Osteocyte (in vitro differentiated cells): ENCODE results near the gene MAPRE3. TPM values are rescaled to one million over a fixed set of nuclear protein-coding genes. Genes with fewer than 3 reads are reported as not detected.

Source experiments
- DNase-seq: peaks from one replicate; pipeline ENCODE4 v3.0.0; 2021; ENCODE audit warnings: mixed read lengths; ENCODE audit not compliant: unreplicated experiment; ENCODE audit errors: extremely low spot score
- H3K27ac Mint-ChIP-seq: one replicate; pipeline ENCODE4 v1.8.0; 2021; ENCODE audit warnings: mild to moderate bottlenecking, mixed read lengths; ENCODE audit not compliant: unreplicated experiment
- H3K27me3 Mint-ChIP-seq: one replicate; pipeline ENCODE4 v1.8.0; 2021; ENCODE audit warnings: mixed read lengths; ENCODE audit not compliant: unreplicated experiment
- H3K36me3 Mint-ChIP-seq: one replicate; pipeline ENCODE4 v1.8.0; 2021; ENCODE audit warnings: mixed read lengths; ENCODE audit not compliant: unreplicated experiment
- H3K4me1 Mint-ChIP-seq: one replicate; pipeline ENCODE4 v1.8.0; 2021; ENCODE audit warnings: mixed read lengths; ENCODE audit not compliant: unreplicated experiment
- H3K4me3 Mint-ChIP-seq: one replicate; pipeline ENCODE4 v1.8.0; 2021; ENCODE audit warnings: mild to moderate bottlenecking, moderate library complexity, mixed read lengths; ENCODE audit not compliant: unreplicated experiment
- H3K9me3 Mint-ChIP-seq: one replicate; pipeline ENCODE4 v1.8.0; 2021; ENCODE audit warnings: mixed read lengths; ENCODE audit not compliant: unreplicated experiment
- total RNA-seq: library from RNA; stranded (reverse); gene quantifications from 2 replicates; pipeline ENCODE4 v1.2.1, GENCODE V29; 2021
- TF ChIP-seq, protein P1 (sequence below): fragments of 200-600 bp; sonication (generic); IDR thresholded peaks from 2 replicates; pipeline ENCODE4 v1.5.0; 2021; ENCODE audit warnings: antibody characterized with exemption, mild to moderate bottlenecking, moderate library complexity

Gene MAPRE3
- total RNA-seq, 1 donor from 2014 or later: 9.4 TPM

- Mint-ChIP-seq H3K4me3 (peak overlapping the region; percentile 96), H3K27ac (peak overlapping the region; percentile 100), H3K27me3 (no peaks in the 10 kb centered on the region), H3K4me1 (peaks cover 17% of the 10 kb centered on the region), H3K36me3 (peaks cover 6% of the 10 kb centered on the region), H3K9me3 (no peaks in the 10 kb centered on the region)
- no peak for DNase-seq
- TF ChIP-seq, protein P1, sequence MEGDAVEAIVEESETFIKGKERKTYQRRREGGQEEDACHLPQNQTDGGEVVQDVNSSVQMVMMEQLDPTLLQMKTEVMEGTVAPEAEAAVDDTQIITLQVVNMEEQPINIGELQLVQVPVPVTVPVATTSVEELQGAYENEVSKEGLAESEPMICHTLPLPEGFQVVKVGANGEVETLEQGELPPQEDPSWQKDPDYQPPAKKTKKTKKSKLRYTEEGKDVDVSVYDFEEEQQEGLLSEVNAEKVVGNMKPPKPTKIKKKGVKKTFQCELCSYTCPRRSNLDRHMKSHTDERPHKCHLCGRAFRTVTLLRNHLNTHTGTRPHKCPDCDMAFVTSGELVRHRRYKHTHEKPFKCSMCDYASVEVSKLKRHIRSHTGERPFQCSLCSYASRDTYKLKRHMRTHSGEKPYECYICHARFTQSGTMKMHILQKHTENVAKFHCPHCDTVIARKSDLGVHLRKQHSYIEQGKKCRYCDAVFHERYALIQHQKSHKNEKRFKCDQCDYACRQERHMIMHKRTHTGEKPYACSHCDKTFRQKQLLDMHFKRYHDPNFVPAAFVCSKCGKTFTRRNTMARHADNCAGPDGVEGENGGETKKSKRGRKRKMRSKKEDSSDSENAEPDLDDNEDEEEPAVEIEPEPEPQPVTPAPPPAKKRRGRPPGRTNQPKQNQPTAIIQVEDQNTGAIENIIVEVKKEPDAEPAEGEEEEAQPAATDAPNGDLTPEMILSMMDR: no peak
These were observed 79.2 kb downstream of the MAPRE3 start for GRCh38 chr2:27049422-27050280.

DNA sequence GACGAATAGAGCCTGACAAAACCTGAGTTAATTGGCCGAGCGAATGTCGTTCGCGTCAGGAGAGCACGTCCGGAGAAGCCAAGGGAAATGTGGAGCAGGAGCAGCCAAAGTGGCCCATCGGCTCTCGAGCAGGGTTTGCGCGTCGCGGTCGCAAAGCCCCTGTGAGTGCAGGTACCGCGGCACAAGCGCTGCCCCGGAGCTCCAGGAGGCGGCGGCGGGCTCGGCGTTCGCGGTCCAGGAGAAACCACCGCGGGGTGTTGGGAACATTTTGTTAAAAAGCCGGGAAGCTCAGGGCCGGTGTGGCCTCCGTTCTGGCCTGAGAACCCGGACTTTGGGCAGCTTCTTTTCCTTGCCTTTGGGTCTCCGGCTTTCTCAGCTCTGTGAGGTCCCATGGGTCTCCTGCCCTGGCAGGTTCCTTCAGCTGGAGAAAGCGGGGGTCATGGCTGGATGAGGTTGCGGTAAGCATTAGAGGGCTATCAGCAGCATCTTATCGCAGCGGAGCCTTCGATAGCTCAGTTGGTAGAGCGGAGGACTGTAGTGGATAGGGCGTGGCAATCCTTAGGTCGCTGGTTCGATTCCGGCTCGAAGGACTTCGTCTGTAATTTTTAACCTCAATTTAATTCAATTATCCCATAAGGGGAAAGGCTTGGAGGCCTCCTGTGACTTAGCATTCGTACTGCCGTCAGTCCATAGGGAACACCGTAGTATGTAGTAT is 80.0 kb downstream of the MAPRE3 start:
- peak; percentile 97 for DNase-seq
- TF ChIP-seq, protein P1: peak; percentile 48
- no peaks in the 10 kb centered on the region for H3K9me3 Mint-ChIP-seq
- H3K27ac Mint-ChIP-seq: peak overlapping the region; percentile 100
- H3K27me3 Mint-ChIP-seq: no peaks in the 10 kb centered on the region
- peak overlapping the region; percentile 96 for H3K4me3 Mint-ChIP-seq
- H3K36me3 Mint-ChIP-seq: peaks cover 13% of the 10 kb centered on the region
- H3K4me1 Mint-ChIP-seq: peaks cover 17% of the 10 kb centered on the region

GRCh38 chr2:27050996-27051901 is 80.8 kb downstream of the MAPRE3 start, which contains the start of gene AGBL5:
Gene AGBL5 (plus strand): TSS chr2:27051668. CDS start chr2:27052959, 1,291 bp downstream.
- Mint-ChIP-seq H3K36me3 (peaks cover 16% of the 10 kb centered on the region), H3K4me1 (peaks cover 17% of the 10 kb centered on the region), H3K27me3 (no peaks in the 10 kb centered on the region), H3K27ac (peak within 1 kb of the TSS; percentile 100), H3K4me3 (peak within 1 kb of the TSS; percentile 96), H3K9me3 (no peaks in the 10 kb centered on the region)
- peak; percentile 98 for DNase-seq
- TF ChIP-seq, protein P1: no peak

- Mint-ChIP-seq H3K4me1 (peaks cover 17% of the 10 kb centered on the region), H3K36me3 (peaks cover 18% of the 10 kb centered on the region), H3K27me3 (no peaks in the 10 kb centered on the region), H3K27ac (peak overlapping the region; percentile 79), H3K4me3 (peak overlapping the region; percentile 87), H3K9me3 (no peaks in the 10 kb centered on the region)
- peak; percentile 86 for DNase-seq
- TF ChIP-seq, protein P1: no peak
These were observed 81.6 kb downstream of the MAPRE3 start for GRCh38 chr2:27051902-27052645.
